MM.1S (cell line): ENCODE results near the gene CYTH4.

Experiments
- DNase-seq: peaks from one replicate; pipeline ENCODE4 v3.0.0-alpha.2; 2015
- H2AFZ ChIP-seq: fragments of 300-600 bp; sonication (generic); 2 replicates; pipeline ENCODE4 v1.6.0; 2016; ENCODE audit warnings: antibody characterized with exemption, low read length
- H3F3A ChIP-seq: fragments of 300-600 bp; sonication (generic); 2 replicates; pipeline ENCODE4 v1.6.1; 2016; ENCODE audit warnings: mild to moderate bottlenecking, antibody characterized with exemption, low read length, moderate library complexity, mixed read lengths; ENCODE audit not compliant: insufficient read depth
- H3K27ac ChIP-seq: fragments of 300-600 bp; sonication (generic); 2 replicates; pipeline ENCODE4 v1.5.1; 2016; ENCODE audit warnings: mild to moderate bottlenecking, low read length
- H3K27me3 ChIP-seq: fragments of 300-600 bp; sonication (generic); replicated peaks from 2 replicates; pipeline ENCODE4 v1.6.0; 2016; ENCODE audit warnings: low read length; ENCODE audit not compliant: insufficient read depth
- H3K36me3 ChIP-seq: fragments of 300-600 bp; sonication (generic); replicated peaks from 2 replicates; pipeline ENCODE4 v1.6.1; 2016; ENCODE audit warnings: mild to moderate bottlenecking, low read length, mixed read lengths; ENCODE audit not compliant: insufficient read depth
- H3K4me1 ChIP-seq: fragments of 300-600 bp; sonication (generic); 2 replicates; pipeline ENCODE4 v1.6.1; 2016; ENCODE audit warnings: low read length, mixed read lengths
- H3K4me2 ChIP-seq: fragments of 300-600 bp; sonication (generic); 2 replicates; pipeline ENCODE4 v1.6.0; 2016; ENCODE audit warnings: low read depth, low read length
- H3K4me3 ChIP-seq: fragments of 300-600 bp; sonication (generic); 2 replicates; pipeline ENCODE4 v1.5.1; 2016; ENCODE audit warnings: low read length, mixed read lengths
- H3K79me2 ChIP-seq: fragments of 300-600 bp; sonication (generic); 2 replicates; pipeline ENCODE4 v1.6.1; 2016; ENCODE audit warnings: mixed run types, low read length, mixed read lengths
- H3K9ac ChIP-seq: fragments of 300-600 bp; sonication (generic); 2 replicates; pipeline ENCODE4 v1.6.1; 2016; ENCODE audit warnings: low read length, mixed read lengths
- H3K9me2 ChIP-seq: fragments of 300-600 bp; sonication (generic); replicated peaks from 2 replicates; pipeline ENCODE4 v1.6.1; 2016; ENCODE audit warnings: mild to moderate bottlenecking, low read length, mixed read lengths; ENCODE audit not compliant: insufficient read depth
- H3K9me3 ChIP-seq: fragments of 300-600 bp; sonication (generic); replicated peaks from 2 replicates; pipeline ENCODE4 v1.6.1; 2016; ENCODE audit warnings: mild to moderate bottlenecking, low read length, mixed read lengths; ENCODE audit not compliant: insufficient read depth
- H4K20me1 ChIP-seq: fragments of 300-600 bp; sonication (generic); 2 replicates; pipeline ENCODE4 v1.6.1; 2016; ENCODE audit warnings: mild to moderate bottlenecking, low read length, moderate library complexity, mixed read lengths; ENCODE audit not compliant: insufficient read depth
- CTCF ChIP-seq: fragments of 300-600 bp; sonication (generic); IDR thresholded peaks from 2 replicates; pipeline ENCODE4 v1.5.1; 2016; ENCODE audit warnings: antibody characterized with exemption, low read length, mixed read lengths
- EZH2 ChIP-seq: fragments of 300-600 bp; sonication (generic); optimal IDR thresholded peaks from 2 replicates; pipeline ENCODE3; 2017; ENCODE audit warnings: low read depth, mild to moderate bottlenecking, antibody characterized with exemption, low read length, mixed read lengths
- EZH2phosphoT487 ChIP-seq: fragments of 300-600 bp; sonication (generic); IDR thresholded peaks from 2 replicates; pipeline ENCODE4 v1.6.1; 2018; ENCODE audit warnings: antibody characterized with exemption, low read length

CYTH4 gene

GRCh38 chr22:37320726-37321677, 38.7 kb downstream of the CYTH4 start:
- TF ChIP-seq CTCF: no peak
- TF ChIP-seq EZH2phosphoT487: no peak
- no peak for TF ChIP-seq EZH2
- H3K79me2 ChIP-seq: no peaks in the 10 kb centered on the region
- H3K4me1 ChIP-seq: no peaks in the 10 kb centered on the region
- DNase-seq: no peak
- H2AFZ ChIP-seq: no peak overlapping the region
- H3K36me3 ChIP-seq: no peaks in the 10 kb centered on the region
- no peak overlapping the region for H3K27ac ChIP-seq
- H3K4me2 ChIP-seq: no peak overlapping the region
- H3K4me3 ChIP-seq: no peak overlapping the region
- peaks cover 88% of the 10 kb centered on the region for H3K27me3 ChIP-seq
- no peaks in the 10 kb centered on the region for H3K9me3 ChIP-seq
- no peaks in the 10 kb centered on the region for H3K9me2 ChIP-seq
- no peaks in the 10 kb centered on the region for H3F3A ChIP-seq
- H4K20me1 ChIP-seq: no peaks in the 10 kb centered on the region
- H3K9ac ChIP-seq: no peak overlapping the region

- H3K4me3 ChIP-seq: no peak overlapping the region
Observed at GRCh38 chr22:37324340-37325038, 42.2 kb downstream of the CYTH4 start.

GRCh38 chr22:37325039-37325395, 42.7 kb downstream of the CYTH4 start:
- H3K79me2 ChIP-seq: no peaks in the 10 kb centered on the region
- H3K4me2 ChIP-seq: no peak overlapping the region
- no peaks in the 10 kb centered on the region for H3K9me2 ChIP-seq
- H2AFZ ChIP-seq: no peak overlapping the region
- no peaks in the 10 kb centered on the region for H3F3A ChIP-seq
- no peaks in the 10 kb centered on the region for H3K9me3 ChIP-seq
- H3K4me3 ChIP-seq: no peak overlapping the region
- no peak overlapping the region for H3K27ac ChIP-seq
- no peak overlapping the region for H3K9ac ChIP-seq
- H4K20me1 ChIP-seq: no peaks in the 10 kb centered on the region
- no peaks in the 10 kb centered on the region for H3K4me1 ChIP-seq
- no peak for DNase-seq
- TF ChIP-seq EZH2: no peak
- no peak for TF ChIP-seq EZH2phosphoT487
- H3K36me3 ChIP-seq: no peaks in the 10 kb centered on the region
- H3K27me3 ChIP-seq: peaks cover 94% of the 10 kb centered on the region

More at GRCh38 chr22:37324340-37325038, 42.2 kb downstream of the CYTH4 start:
- no peak for TF ChIP-seq EZH2phosphoT487
- TF ChIP-seq CTCF: no peak
- no peak for TF ChIP-seq EZH2
- Histone ChIP-seq H3K79me2 (no peaks in the 10 kb centered on the region), H3K27me3 (peaks cover 95% of the 10 kb centered on the region), H3K9me2 (no peaks in the 10 kb centered on the region), H2AFZ (no peak overlapping the region), H3K4me1 (no peaks in the 10 kb centered on the region), H3K9me3 (no peaks in the 10 kb centered on the region), H3K9ac (no peak overlapping the region), H3F3A (no peaks in the 10 kb centered on the region), H3K27ac (no peak overlapping the region), H3K36me3 (no peaks in the 10 kb centered on the region), H4K20me1 (no peaks in the 10 kb centered on the region), H3K4me2 (no peak overlapping the region)
- no peak for DNase-seq
